Suprapubic skin (tissue), 4 donors: ENCODE results near the gene PGGHG. TPM values are rescaled to one million over a fixed set of nuclear protein-coding genes. Genes with fewer than 3 reads are reported as not detected.

ENCODE experiments used
- DNase-seq, 2 donors: peaks; one replicate each; pipeline ENCODE4 v3.0.0-alpha.2; 2019; ENCODE audit warnings: low spot score in 2 of 2
- H3K27ac ChIP-seq: fragments of 200-600 bp; sonication (generic); one replicate; pipeline ENCODE4 v1.5.1; 2019
- H3K27me3 ChIP-seq: fragments of 200-600 bp; sonication (generic); one replicate; pipeline ENCODE4 v1.5.1; 2019
- H3K36me3 ChIP-seq: fragments of 200-600 bp; sonication (generic); one replicate; pipeline ENCODE4 v1.5.1; 2019
- H3K4me1 ChIP-seq: fragments of 200-600 bp; sonication (generic); one replicate; pipeline ENCODE4 v1.5.1; 2019
- H3K4me3 ChIP-seq: fragments of 200-600 bp; sonication (generic); one replicate; pipeline ENCODE4 v1.5.1; 2019; ENCODE audit warnings: mild to moderate bottlenecking
- H3K9me3 ChIP-seq: fragments of 200-600 bp; sonication (generic); one replicate; pipeline ENCODE4 v1.5.1; 2019
- CTCF ChIP-seq, 2 donors: fragments of 200-600 bp in 1 of 2; fragments of 450-650 bp in 1 of 2; sonication (generic) in 1 of 2; IDR thresholded peaks; one replicate each; pipeline ENCODE4 v1.5.1; 2016 to 2019; ENCODE audit warnings: antibody characterized with exemption in 2 of 2, mild to moderate bottlenecking in 1 of 2, moderate library complexity in 1 of 2
- EP300 ChIP-seq: sonication (generic); formaldehyde crosslinking; IDR thresholded peaks from one replicate; pipeline ENCODE4 v1.6.1; 2017; ENCODE audit warnings: antibody characterized with exemption
- POLR2A ChIP-seq, 2 donors: fragments of 450-650 bp; IDR thresholded peaks; one replicate each; pipeline ENCODE4 v1.6.1; 2017; ENCODE audit warnings: antibody characterized with exemption in 2 of 2, mild to moderate bottlenecking in 2 of 2, moderate library complexity in 2 of 2
- POLR2AphosphoS5 ChIP-seq, 3 donors: sonication (generic); formaldehyde crosslinking; IDR thresholded peaks; one replicate each; pipeline ENCODE4 v1.6.1; 2017; ENCODE audit warnings: antibody characterized with exemption in 3 of 3
- WGBS: methylation state at CpG from one replicate; pipeline ENCODE4 v1.1.5; 2018; 5-methylcytosine and 5-hydroxymethylcytosine counted together
- total RNA-seq, 4 donors: library from RNA; depleted of rRNA; stranded (reverse); fragments of >200 nt; gene quantifications; one replicate each; pipeline ENCODE4 v1.1.0, GENCODE V29; 2016

Gene PGGHG
- total RNA-seq, 4 donors from 2014 or later, result 3.5 to 22.0 (median 8.1) TPM

- Histone ChIP-seq H3K27ac (no peak overlapping the region), H3K36me3 (peaks cover 7% of the 10 kb centered on the region), H3K9me3 (no peaks in the 10 kb centered on the region), H3K4me3 (no peak overlapping the region), H3K27me3 (no peaks in the 10 kb centered on the region), H3K4me1 (peaks cover 27% of the 10 kb centered on the region)
- 87% methylated on average over 10 of the region's 18 CpGs for WGBS
- DNase-seq, result no peak
- no peak for TF ChIP-seq EP300
- no peak for TF ChIP-seq CTCF (IDR thresholded peaks at IDR 0.05)
- no peak for TF ChIP-seq POLR2AphosphoS5 (IDR thresholded peaks at IDR 0.05)
- TF ChIP-seq POLR2A (IDR thresholded peaks at IDR 0.05), result no peak
Observed at GRCh38 chr11:293271-293851, 4.4 kb downstream of the PGGHG start.

GRCh38 chr11:293852-294661 is 5.1 kb downstream of the PGGHG start:
- Histone ChIP-seq H3K27ac (no peak overlapping the region), H3K4me3 (no peak overlapping the region), H3K4me1 (peaks cover 22% of the 10 kb centered on the region), H3K36me3 (peaks cover 7% of the 10 kb centered on the region), H3K9me3 (no peaks in the 10 kb centered on the region), H3K27me3 (peaks cover 6% of the 10 kb centered on the region)
- 94% methylated on average over 6 of the region's 27 CpGs for WGBS
- TF ChIP-seq EP300 (no peak), CTCF (IDR thresholded peaks at IDR 0.05) (no peak), POLR2A (IDR thresholded peaks at IDR 0.05) (no peak), POLR2AphosphoS5 (IDR thresholded peaks at IDR 0.05) (no peak)
- DNase-seq, result peak in 1 of 2 donors; percentile 62

GRCh38 chr11:294780-295179 is 5.9 kb downstream of the PGGHG start:
- no peaks in the 10 kb centered on the region for H3K9me3 ChIP-seq
- DNase-seq, result peak in 1 of 2 donors; percentile 59

GRCh38 chr11:295351-296170 is 6.6 kb downstream of the PGGHG start:
- H3K36me3 ChIP-seq, result peaks cover 7% of the 10 kb centered on the region
- peaks cover 17% of the 10 kb centered on the region for H3K27me3 ChIP-seq
- no peak overlapping the region for H3K4me3 ChIP-seq
- DNase-seq, result peak in 1 of 2 donors; percentile 53
- no peaks in the 10 kb centered on the region for H3K9me3 ChIP-seq
- TF ChIP-seq EP300 (no peak), POLR2A (IDR thresholded peaks at IDR 0.05) (no peak), POLR2AphosphoS5 (IDR thresholded peaks at IDR 0.05) (no peak), CTCF (IDR thresholded peaks at IDR 0.05) (no peak)
- 85% methylated on average over 21 of the region's 26 CpGs for WGBS
- H3K27ac ChIP-seq, result no peak overlapping the region
- peaks cover 13% of the 10 kb centered on the region for H3K4me1 ChIP-seq

More at GRCh38 chr11:294780-295179, 5.9 kb downstream of the PGGHG start:
- H3K27me3 ChIP-seq, result peaks cover 13% of the 10 kb centered on the region
- TF ChIP-seq CTCF (IDR thresholded peaks at IDR 0.05) (no peak), EP300 (no peak), POLR2A (IDR thresholded peaks at IDR 0.05) (no peak), POLR2AphosphoS5 (IDR thresholded peaks at IDR 0.05) (no peak)
- no peak overlapping the region for H3K4me3 ChIP-seq
- no peak overlapping the region for H3K27ac ChIP-seq
- H3K4me1 ChIP-seq, result peaks cover 14% of the 10 kb centered on the region
- peaks cover 7% of the 10 kb centered on the region for H3K36me3 ChIP-seq
- WGBS, result 89% methylated on average over 12 of the region's 16 CpGs
